T47D (cell line): Measurements from ENCODE around the gene HDHD3.

Source experiments
- DNase-seq, 2 experiments: peaks; one replicate each; pipeline versions ENCODE4 v3.0.0 to v3.0.0-alpha.2; 2011 to 2012; ENCODE audit warnings: low read depth in 1 of 2, low spot score in 1 of 2
- JUND ChIP-seq: IDR thresholded peaks from 2 replicates; pipeline ENCODE4 v1.6.1; 2012; ENCODE audit warnings: low read depth
- in situ Hi-C: cut with HindIII; loops from 2 replicates; pipeline ENCODE4 v1.10.0; 2016; ENCODE audit warnings: low sequenced_read_pairs, low pct_unique_long_range_greater_than_20kb

Gene HDHD3

GRCh38 chr9:113328045-113328782 is 48.6 kb downstream of the HDHD3 start:
- no peak for DNase-seq
- in situ Hi-C loops = no loop called here
- no peak for TF ChIP-seq JUND

- no peak for DNase-seq
- no peak for TF ChIP-seq JUND
- in situ Hi-C loops = no loop called here
Measured at GRCh38 chr9:113326230-113326629, 50.6 kb downstream of the HDHD3 start.
